GM12801 (cell line): ENCODE results near the gene UGT3A1.

Experiments
- TF ChIP-seq, protein P1 (sequence below): IDR thresholded peaks from one replicate; pipeline ENCODE4 v1.5.1; 2011; ENCODE audit warnings: control low read depth; ENCODE audit not compliant: insufficient read length; ENCODE audit errors: extremely low read depth

UGT3A1 gene, protein sequence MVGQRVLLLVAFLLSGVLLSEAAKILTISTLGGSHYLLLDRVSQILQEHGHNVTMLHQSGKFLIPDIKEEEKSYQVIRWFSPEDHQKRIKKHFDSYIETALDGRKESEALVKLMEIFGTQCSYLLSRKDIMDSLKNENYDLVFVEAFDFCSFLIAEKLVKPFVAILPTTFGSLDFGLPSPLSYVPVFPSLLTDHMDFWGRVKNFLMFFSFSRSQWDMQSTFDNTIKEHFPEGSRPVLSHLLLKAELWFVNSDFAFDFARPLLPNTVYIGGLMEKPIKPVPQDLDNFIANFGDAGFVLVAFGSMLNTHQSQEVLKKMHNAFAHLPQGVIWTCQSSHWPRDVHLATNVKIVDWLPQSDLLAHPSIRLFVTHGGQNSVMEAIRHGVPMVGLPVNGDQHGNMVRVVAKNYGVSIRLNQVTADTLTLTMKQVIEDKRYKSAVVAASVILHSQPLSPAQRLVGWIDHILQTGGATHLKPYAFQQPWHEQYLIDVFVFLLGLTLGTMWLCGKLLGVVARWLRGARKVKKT

DNA sequence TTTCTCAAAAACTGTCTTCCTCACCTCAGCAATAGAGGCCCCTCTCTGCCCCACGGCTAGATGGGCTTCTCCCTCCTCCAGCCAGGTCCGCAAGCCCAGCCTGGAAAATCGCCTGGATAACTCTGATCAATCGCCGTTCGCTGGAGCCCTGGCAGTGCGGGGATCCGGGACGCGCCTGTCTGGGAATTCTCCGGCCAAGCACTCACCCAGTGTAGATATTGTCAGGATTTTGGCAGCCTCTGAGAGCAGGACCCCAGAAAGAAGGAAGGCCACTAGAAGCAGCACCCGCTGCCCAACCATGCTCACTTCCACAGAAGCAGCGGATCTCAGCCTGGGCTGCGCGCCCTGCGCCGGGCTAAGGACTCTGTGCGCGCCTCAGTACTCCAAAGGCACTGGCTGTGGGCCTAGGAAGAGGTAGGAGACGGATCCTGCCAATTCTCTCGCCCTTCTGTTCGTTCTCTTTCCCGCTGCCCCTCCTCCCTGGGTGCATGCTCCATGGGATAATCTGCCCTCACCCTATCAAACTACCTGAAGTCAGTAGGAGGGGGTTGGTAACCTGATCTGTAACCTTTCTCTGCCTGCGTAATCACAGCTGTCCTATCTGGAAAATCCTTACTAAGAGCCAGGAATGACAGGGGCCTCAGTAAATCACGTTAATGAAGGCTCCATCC, at the start of gene UGT3A1:
UGT3A1 (minus strand) TSS at position 450 of the 671 bp plus-strand sequence; CDS start at position 300, 150 bp downstream.
- TF ChIP-seq, protein P1, sequence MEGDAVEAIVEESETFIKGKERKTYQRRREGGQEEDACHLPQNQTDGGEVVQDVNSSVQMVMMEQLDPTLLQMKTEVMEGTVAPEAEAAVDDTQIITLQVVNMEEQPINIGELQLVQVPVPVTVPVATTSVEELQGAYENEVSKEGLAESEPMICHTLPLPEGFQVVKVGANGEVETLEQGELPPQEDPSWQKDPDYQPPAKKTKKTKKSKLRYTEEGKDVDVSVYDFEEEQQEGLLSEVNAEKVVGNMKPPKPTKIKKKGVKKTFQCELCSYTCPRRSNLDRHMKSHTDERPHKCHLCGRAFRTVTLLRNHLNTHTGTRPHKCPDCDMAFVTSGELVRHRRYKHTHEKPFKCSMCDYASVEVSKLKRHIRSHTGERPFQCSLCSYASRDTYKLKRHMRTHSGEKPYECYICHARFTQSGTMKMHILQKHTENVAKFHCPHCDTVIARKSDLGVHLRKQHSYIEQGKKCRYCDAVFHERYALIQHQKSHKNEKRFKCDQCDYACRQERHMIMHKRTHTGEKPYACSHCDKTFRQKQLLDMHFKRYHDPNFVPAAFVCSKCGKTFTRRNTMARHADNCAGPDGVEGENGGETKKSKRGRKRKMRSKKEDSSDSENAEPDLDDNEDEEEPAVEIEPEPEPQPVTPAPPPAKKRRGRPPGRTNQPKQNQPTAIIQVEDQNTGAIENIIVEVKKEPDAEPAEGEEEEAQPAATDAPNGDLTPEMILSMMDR, result no peak

DNA sequence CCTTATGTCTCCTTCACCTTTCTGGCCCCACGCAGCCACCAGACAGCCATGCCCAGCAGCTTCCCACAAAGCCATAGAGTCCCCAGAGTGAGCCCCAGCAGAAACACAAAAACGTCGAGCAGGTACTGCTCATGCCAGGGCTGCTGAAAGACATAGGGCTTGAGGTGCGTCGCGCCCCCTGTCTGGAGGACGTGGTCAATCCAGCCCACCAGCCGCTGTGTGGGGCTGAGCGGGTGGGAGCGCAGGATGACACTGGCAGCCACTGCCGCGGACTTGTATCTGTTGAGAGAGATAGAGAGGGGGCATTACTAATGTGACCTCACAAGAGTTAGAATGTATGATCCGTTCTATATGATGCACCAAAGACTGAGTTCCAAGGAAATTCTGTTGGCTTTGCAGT, 44.5 kb upstream of the UGT3A1 start:
- TF ChIP-seq, protein P1, result no peak

DNA sequence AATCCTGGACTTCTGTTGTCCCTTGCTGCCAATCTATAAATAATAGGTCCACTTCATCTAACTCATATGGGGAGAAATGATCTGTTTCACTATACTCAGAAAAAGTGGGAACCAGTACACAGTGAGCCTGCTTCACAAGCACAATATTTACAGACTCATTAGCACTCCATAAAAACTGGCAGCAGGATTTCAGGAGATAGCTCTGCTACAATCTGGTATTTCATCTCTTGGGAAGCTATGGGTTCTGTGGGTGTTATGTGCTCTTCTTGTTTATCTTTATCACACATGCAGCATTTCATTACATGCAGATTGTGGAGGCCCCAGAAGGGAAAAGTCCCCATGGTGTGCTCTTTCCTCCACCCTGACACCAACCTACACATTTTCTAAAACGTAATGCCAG, 42.3 kb upstream of the UGT3A1 start:
- TF ChIP-seq, protein P1, result no peak

DNA sequence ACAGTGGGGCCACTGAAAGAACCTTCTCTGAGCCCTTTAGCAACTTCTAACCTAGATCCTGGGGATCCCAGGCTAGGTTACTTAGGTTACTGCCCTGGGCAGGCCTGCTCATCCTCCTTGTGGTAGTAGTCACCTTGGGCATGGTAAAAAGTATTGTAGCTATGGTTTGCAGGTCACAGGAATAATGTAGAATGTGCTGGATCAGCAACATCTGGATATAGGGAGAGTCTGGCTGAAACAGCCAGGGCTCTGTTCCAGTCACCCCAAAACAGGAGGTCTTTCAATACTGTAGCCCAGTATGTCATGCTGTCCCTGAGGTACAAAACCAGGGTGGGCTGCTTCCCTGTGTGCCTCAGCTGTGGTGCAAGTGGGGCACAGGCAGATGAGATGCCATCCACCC, 41.9 kb upstream of the UGT3A1 start:
- TF ChIP-seq, protein P1, result no peak

DNA sequence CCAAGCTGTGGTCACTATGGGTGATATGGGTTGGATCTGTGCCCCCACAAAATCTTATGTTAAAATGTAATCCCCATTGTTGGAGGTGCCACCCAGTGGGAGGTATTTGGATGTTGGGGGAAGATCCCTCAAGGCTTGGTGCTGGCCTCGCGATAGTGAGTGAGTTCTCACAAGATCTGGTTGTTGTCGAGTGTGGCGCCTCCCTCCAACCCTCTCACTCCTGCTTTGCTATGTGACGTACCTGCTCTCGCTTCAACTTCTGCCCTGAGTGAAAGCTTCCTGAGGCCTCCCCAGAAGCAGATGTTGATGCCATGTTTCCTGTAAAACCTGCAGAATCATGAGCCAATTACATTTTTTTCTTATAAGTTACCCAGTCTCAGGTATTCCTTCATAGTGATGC, 40.0 kb upstream of the UGT3A1 start:
- TF ChIP-seq, protein P1, result no peak

DNA sequence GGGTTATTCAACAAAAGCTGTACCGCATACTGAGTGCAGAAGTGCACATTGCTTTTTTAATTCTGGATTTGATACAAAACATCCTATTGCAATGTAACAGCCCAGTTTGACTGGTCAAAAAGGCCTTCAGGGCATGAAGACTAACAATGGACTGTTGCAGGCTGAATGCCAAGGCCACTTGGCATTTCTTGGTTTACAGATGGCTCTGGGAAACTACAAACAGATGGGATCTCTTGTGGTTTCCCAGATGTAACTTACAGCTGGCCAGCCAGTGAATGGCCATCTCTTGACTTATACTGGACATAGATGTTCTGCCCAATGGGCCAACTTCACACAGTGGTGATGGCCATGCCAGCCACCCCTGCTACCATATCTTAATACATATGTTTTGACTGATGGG, 38.7 kb upstream of the UGT3A1 start:
- TF ChIP-seq, protein P1, result no peak

DNA sequence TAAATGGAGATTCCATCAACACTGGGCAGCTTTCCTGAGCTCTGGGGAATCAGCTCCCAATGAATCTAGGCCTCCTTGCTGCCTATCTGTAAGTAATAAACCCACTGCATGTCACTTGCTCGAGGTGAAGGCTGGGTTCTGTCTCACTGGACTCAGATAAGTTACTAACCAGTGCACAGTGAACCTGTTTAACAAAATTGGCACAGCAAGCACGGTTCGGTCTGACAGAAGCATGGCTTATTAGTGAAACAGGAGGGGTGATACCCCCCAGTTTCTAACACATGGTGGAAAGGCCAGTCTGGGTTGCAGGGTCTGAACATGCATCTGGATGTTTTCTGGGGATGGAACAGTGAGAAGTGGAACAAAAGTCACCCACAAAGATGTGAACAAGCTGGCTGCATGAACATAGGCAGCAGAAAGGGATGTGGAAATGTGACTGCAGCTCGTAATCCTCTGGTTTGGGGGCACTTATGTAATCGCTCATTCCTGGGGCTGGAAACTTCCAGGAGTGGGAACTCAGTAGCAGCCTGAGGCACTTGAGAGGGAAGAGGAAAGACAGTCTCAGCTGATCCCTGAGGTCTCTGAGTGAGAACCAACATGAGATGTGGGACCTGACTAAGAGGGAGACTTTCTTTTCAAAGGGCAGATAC, 37.8 kb upstream of the UGT3A1 start:
- TF ChIP-seq, protein P1, result no peak
